Caco-2 (cell line): Measurements from ENCODE around the gene RPIA. TPM values are rescaled to one million over a fixed set of nuclear protein-coding genes. Genes with fewer than 3 reads are reported as not detected.

Source experiments
- BruUV-seq: library from RNA; stranded (reverse); fragments of 400-500 nt; replicated peaks from 2 replicates; lab custom pipeline; 2021; lab: Mats Ljungman, UMichigan
- CTCF ChIA-PET: fragments of 300-600 bp; sonication (Branson Sonifier 250); formaldehyde crosslinking; loops from one replicate; lab custom pipeline; 2022; ENCODE audit warnings: antibody characterized with exemption; lab: Charles Lee
- POLR2A ChIA-PET: fragments of 300-600 bp; sonication (Branson Sonifier 250); formaldehyde crosslinking; loops from one replicate; lab custom pipeline; 2022; ENCODE audit warnings: antibody characterized with exemption; lab: Charles Lee
- DNase-seq, 2 experiments: peaks; one replicate each; pipeline versions ENCODE4 v3.0.0 to v3.0.0-alpha.2; 2020 to 2022
- H3K27me3 ChIP-seq: replicated peaks from 2 replicates; pipeline ENCODE4 v1.6.0; 2011; ENCODE audit warnings: low read length; ENCODE audit not compliant: control insufficient read depth, insufficient read depth
- H3K36me3 ChIP-seq: 2 replicates; pipeline ENCODE4 v1.5.1; 2011; ENCODE audit warnings: low read length; ENCODE audit not compliant: control insufficient read depth, insufficient read depth
- H3K4me1 ChIP-seq: fragments of 250-450 bp; sonication (Bioruptor Pico); 2 replicates; pipeline ENCODE4 v1.5.1; 2020; ENCODE audit warnings: mild to moderate bottlenecking
- H3K4me3 ChIP-seq: 2 replicates; pipeline ENCODE4 v1.5.1; 2011; ENCODE audit warnings: low read depth, mild to moderate bottlenecking, control low read depth, low read length
- H3K9me3 ChIP-seq: fragments of 250-450 bp; sonication (Bioruptor Pico); 2 replicates; pipeline ENCODE4 v1.5.1; 2020; ENCODE audit warnings: mild to moderate bottlenecking, moderate library complexity
- H3K27ac Mint-ChIP-seq: one replicate; pipeline ENCODE4 v1.8.0; 2022; ENCODE audit warnings: mixed read lengths; ENCODE audit not compliant: unreplicated experiment
- H3K27me3 Mint-ChIP-seq: one replicate; pipeline ENCODE4 v1.8.0; 2022; ENCODE audit warnings: mixed read lengths; ENCODE audit not compliant: insufficient read depth, unreplicated experiment
- H3K36me3 Mint-ChIP-seq: one replicate; pipeline ENCODE4 v1.8.0; 2022; ENCODE audit warnings: mild to moderate bottlenecking, mixed read lengths; ENCODE audit not compliant: insufficient read depth, unreplicated experiment
- H3K4me1 Mint-ChIP-seq: one replicate; pipeline ENCODE4 v1.8.0; 2022; ENCODE audit warnings: low read depth, mixed read lengths; ENCODE audit not compliant: unreplicated experiment
- H3K4me3 Mint-ChIP-seq: one replicate; pipeline ENCODE4 v1.8.0; 2022; ENCODE audit warnings: mild to moderate bottlenecking, moderate library complexity, mixed read lengths; ENCODE audit not compliant: unreplicated experiment
- H3K9me3 Mint-ChIP-seq: one replicate; pipeline ENCODE4 v1.8.0; 2022; ENCODE audit warnings: mixed read lengths; ENCODE audit not compliant: unreplicated experiment
- intact Hi-C: fragments of 100-400 bp; cut with micrococcal nuclease; formaldehyde crosslinking; loops from one replicate; pipeline ENCODE4 v1.10.0; 2022; ENCODE audit not compliant: unreplicated experiment
- total RNA-seq: library from RNA; stranded (reverse); gene quantifications from 2 replicates; pipeline ENCODE4 v1.2.3, GENCODE V29; 2022
- TF ChIP-seq, protein P1 (sequence below), 2 experiments: fragments of 200-600 bp in 1 of 2; IDR thresholded peaks; 1 replicate in 1 of 2; 2 replicates in 1 of 2; pipeline versions ENCODE4 v1.5.1 to v1.8.0; 2011 to 2022; ENCODE audit warnings: antibody characterized with exemption in 1 of 2, control low read depth in 1 of 2, inconsistent platforms in 1 of 2, low read depth in 1 of 2, low read length in 1 of 2, mild to moderate bottlenecking in 1 of 2, moderate library complexity in 1 of 2; ENCODE audit not compliant: insufficient read depth in 1 of 2, severe bottlenecking in 1 of 2, unreplicated experiment in 1 of 2

The RPIA gene
- total RNA-seq, 1 experiment from 2014 or later = 33.7 TPM

- CTCF ChIA-PET = interaction anchor here (0.6 to 1.0 kb wide), 3 partner anchors 18 to 51 kb away, joined by 3 to 4 read pairs (median 4); no protein-coding TSS in a partner anchor
- H3K36me3 Mint-ChIP-seq = peaks cover 9% of the 10 kb centered on the region
Observed at GRCh38 chr2:88651646-88652045, 39.8 kb upstream of the RPIA start.

DNA sequence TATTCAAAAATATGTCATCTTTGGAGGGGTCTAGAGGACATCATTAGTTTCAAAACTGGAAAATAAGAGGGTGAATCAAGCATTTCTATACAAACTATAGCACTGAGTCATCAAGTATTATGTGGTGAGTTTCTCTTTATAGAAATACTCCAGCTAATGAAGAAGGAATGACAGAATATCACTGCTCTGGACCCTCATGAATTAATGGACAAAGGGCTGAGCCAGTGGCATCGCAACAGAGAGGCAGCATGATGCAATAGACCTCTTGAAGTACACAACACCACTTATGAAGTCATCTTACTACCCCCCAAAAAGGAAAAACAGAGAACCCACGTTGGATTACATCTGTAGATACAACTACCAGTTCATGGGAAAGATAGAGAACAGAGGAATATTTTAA lies 36.8 kb upstream of the RPIA start:
- Mint-ChIP-seq H3K27ac (no peak overlapping the region), H3K4me1 (peaks cover 32% of the 10 kb centered on the region), H3K9me3 (peaks cover 11% of the 10 kb centered on the region), H3K36me3 (peaks cover 9% of the 10 kb centered on the region), H3K4me3 (no peak overlapping the region), H3K27me3 (no peaks in the 10 kb centered on the region)
- H3K36me3 ChIP-seq = no peaks in the 10 kb centered on the region
- peaks cover 4% of the 10 kb centered on the region; the same call in 1 of the 2 replicates for H3K9me3 ChIP-seq
- no peak overlapping the region for H3K4me3 ChIP-seq
- H3K4me1 ChIP-seq = peaks cover 50% of the 10 kb centered on the region
- intact Hi-C loops = no loop called here
- POLR2A ChIA-PET = interaction anchor here (1.7 kb wide), 1 partner anchor 27 kb away, joined by 6 read pairs; no protein-coding TSS in a partner anchor
- no TSS peak for BruUV-seq
- H3K27me3 ChIP-seq = no peaks in the 10 kb centered on the region
- TF ChIP-seq, protein P1, sequence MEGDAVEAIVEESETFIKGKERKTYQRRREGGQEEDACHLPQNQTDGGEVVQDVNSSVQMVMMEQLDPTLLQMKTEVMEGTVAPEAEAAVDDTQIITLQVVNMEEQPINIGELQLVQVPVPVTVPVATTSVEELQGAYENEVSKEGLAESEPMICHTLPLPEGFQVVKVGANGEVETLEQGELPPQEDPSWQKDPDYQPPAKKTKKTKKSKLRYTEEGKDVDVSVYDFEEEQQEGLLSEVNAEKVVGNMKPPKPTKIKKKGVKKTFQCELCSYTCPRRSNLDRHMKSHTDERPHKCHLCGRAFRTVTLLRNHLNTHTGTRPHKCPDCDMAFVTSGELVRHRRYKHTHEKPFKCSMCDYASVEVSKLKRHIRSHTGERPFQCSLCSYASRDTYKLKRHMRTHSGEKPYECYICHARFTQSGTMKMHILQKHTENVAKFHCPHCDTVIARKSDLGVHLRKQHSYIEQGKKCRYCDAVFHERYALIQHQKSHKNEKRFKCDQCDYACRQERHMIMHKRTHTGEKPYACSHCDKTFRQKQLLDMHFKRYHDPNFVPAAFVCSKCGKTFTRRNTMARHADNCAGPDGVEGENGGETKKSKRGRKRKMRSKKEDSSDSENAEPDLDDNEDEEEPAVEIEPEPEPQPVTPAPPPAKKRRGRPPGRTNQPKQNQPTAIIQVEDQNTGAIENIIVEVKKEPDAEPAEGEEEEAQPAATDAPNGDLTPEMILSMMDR (IDR thresholded peaks at IDR 0.05; ENCODE audit: insufficient read depth in 1 of 2, low read depth in 1 of 2, low read length in 1 of 2, severe bottlenecking in 1 of 2, unreplicated experiment in 1 of 2) = no peak
- DNase-seq = no peak
- CTCF ChIA-PET = no interaction called here

More at GRCh38 chr2:88651646-88652045, 39.8 kb upstream of the RPIA start:
- TF ChIP-seq, protein P1 (IDR thresholded peaks at IDR 0.05; ENCODE audit: insufficient read depth in 1 of 2, low read depth in 1 of 2, low read length in 1 of 2, severe bottlenecking in 1 of 2, unreplicated experiment in 1 of 2) = no peak
- no TSS peak for BruUV-seq
- H3K4me3 Mint-ChIP-seq = peak overlapping the region; percentile 26
- H3K27me3 ChIP-seq = no peaks in the 10 kb centered on the region
- peaks cover 11% of the 10 kb centered on the region for H3K9me3 Mint-ChIP-seq
- peaks cover 12% of the 10 kb centered on the region for H3K4me1 Mint-ChIP-seq
- H3K4me3 ChIP-seq = no peak overlapping the region
- no peaks in the 10 kb centered on the region for H3K36me3 ChIP-seq
- DNase-seq = peak; percentile 84 to 85
- H3K27me3 Mint-ChIP-seq = no peaks in the 10 kb centered on the region
- H3K9me3 ChIP-seq = peaks cover 4% of the 10 kb centered on the region; the same call in 1 of the 2 replicates
- peak overlapping the region; percentile 85 for H3K27ac Mint-ChIP-seq
- POLR2A ChIA-PET = interaction anchor here (0.9 to 1.3 kb wide), 2 partner anchors 24 to 56 kb away, joined by 3 to 23 read pairs; partner anchors contain the start of gene EIF2AK3
- peaks cover 23% of the 10 kb centered on the region for H3K4me1 ChIP-seq
- intact Hi-C loops = loop anchor here (1.0 kb wide), 3 partner anchors 18 to 51 kb away; partner anchors contain the start of gene EIF2AK3

DNA sequence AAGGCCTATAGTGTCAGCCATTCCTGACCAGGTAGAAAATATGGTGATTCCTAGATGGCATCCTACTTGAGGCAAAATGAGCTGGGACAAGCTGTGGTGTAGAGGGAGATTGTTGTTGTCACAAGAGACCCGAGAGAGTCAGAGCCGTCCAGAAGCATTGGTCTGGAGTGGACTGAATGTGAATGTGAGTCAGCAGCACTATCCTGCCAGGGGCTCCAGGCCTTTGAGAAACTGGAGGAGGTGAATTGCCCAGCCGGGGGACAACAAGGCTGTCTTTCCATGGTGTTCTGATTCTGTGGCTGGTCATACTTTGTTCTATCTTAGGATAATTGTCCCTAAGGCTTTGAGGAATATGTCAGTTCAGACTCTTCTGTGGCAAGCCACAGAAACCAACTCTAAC lies 34.8 kb upstream of the RPIA start:
- no peak for DNase-seq
- Mint-ChIP-seq H3K4me3 (no peak overlapping the region), H3K27ac (peak overlapping the region; percentile 84), H3K27me3 (no peaks in the 10 kb centered on the region), H3K9me3 (peaks cover 6% of the 10 kb centered on the region), H3K4me1 (peaks cover 25% of the 10 kb centered on the region), H3K36me3 (peaks cover 6% of the 10 kb centered on the region)
- CTCF ChIA-PET = no interaction called here
- no TSS peak for BruUV-seq
- TF ChIP-seq, protein P1 (IDR thresholded peaks at IDR 0.05; ENCODE audit: insufficient read depth in 1 of 2, low read depth in 1 of 2, low read length in 1 of 2, severe bottlenecking in 1 of 2, unreplicated experiment in 1 of 2) = no peak
- no peaks in the 10 kb centered on the region for H3K27me3 ChIP-seq
- no peak overlapping the region for H3K4me3 ChIP-seq
- H3K9me3 ChIP-seq = peaks cover 4% of the 10 kb centered on the region; the same call in 1 of the 2 replicates
- intact Hi-C loops = no loop called here
- H3K36me3 ChIP-seq = no peaks in the 10 kb centered on the region
- peaks cover 37% of the 10 kb centered on the region for H3K4me1 ChIP-seq
- POLR2A ChIA-PET = no interaction called here
